ENCODE measurements around the gene SEMA4F.

- TF ChIP-seq CTCF (IDR thresholded peaks at IDR 0.05) = no peak
- no peak for TF ChIP-seq POLR2A (IDR thresholded peaks at IDR 0.05)
These were observed 14.0 kb downstream of the SEMA4F start for GRCh38 chr2:74668087-74668486.

Measured in Peyer's patch (tissue), 4 donors.